HG02943 (cell line): Measurements from ENCODE around the gene CBFA2T2.
"Not testable (repeated sequence)": the region's sequence is repeated elsewhere in the genome, so short reads cannot be mapped to it uniquely, and the experiment has no call there.

Experiments
- ATAC-seq: cut with Tn5 transposase; IDR thresholded peaks from one replicate; pipeline ENCODE4 v1.9.1; 2021; ENCODE audit warnings: mild to moderate bottlenecking, low read depth, moderate library complexity; ENCODE audit not compliant: unreplicated experiment

The CBFA2T2 gene

GRCh38 chr20:33501000-33501399 lies 11.1 kb downstream of the CBFA2T2 start:
- no peak for ATAC-seq

- ATAC-seq, result no peak
These were observed 13.7 kb downstream of the CBFA2T2 start for GRCh38 chr20:33503564-33503963.

DNA sequence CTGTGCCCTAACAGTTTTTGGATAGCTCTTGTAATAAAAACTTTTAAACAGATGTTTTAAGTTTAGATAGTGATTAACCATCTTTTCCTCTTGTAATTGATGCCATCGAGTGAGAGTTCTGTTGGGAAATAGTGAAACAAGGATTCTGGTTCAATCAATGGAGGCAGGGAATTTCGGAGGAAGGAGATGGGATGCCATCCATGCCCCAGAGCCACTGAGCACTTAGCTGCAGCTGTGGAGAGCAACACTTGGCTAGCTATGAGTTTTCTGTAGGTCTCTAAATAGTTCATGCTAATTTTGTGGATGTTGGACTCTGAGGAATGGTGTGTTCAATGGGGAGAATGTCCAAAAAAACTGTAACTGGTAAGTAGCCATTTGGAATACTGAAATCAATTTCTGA lies 16.7 kb downstream of the CBFA2T2 start:
- no peak for ATAC-seq

- ATAC-seq, result no peak
These were observed 17.6 kb downstream of the CBFA2T2 start for GRCh38 chr20:33507461-33507860.

DNA sequence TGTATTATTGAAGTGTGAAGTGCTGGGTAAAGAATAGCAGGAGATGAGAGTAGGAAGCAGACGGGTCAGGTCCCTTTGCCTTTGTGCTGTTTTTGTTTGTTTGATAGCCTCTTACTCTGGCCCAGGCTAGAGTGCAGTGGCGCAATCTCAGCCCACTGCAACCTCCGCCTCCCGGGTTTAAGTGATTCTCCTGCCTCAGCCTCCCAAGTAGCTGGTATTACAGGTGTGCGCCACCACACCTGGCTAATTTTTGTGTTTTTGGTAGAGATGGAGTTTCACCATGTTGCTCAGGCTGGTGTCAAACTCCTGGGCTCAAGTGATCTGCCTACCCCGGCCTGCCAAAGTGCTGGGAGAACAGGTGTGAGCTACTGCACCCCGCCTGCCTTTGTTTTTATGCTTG lies 18.1 kb downstream of the CBFA2T2 start:
- ATAC-seq, result not testable (repeated sequence)

DNA sequence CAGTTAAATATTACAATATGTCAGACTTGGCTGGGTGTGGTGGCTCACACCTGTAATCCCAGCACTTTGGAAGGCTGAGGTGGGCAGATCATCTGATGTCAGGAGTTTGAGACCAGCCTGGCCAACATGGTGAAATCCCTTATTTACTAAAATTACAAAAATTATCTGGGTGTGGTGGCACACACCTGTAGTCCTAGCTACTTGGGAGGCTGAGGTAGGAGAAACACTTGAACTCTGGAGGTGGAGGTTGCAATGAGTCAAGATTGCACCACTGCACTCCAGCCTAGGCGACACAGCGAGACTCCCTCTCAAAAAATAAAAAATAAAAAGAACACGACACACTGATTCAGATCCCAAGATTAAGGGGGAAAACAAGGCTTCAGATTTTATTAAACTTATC lies 19.2 kb downstream of the CBFA2T2 start:
- not testable (repeated sequence) for ATAC-seq

- not testable (repeated sequence) for ATAC-seq
These were observed 22.0 kb downstream of the CBFA2T2 start for GRCh38 chr20:33511876-33512275.

GRCh38 chr20:33515569-33516216 lies 25.8 kb downstream of the CBFA2T2 start:
- ATAC-seq, result no peak

- ATAC-seq, result no peak
These were observed 27.0 kb downstream of the CBFA2T2 start for GRCh38 chr20:33516882-33517281.

DNA sequence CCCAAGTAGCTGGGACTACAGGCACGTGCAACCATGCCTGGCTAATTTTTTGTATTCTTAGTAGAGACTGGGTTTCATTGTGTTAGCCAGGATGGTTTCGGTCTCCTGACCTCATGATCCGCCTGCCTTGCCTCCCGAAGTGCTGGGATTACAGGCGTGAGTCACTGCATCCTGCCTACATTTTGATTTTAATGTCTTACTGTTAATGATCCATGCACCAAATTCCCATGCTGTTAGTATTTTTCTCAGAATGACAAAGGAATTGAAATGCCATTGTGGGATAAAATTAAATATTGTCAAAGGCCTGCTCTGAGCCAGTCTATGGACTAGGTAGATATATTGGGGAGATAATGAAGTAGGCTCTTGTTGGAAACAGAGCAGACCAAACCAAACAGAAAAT lies 28.2 kb downstream of the CBFA2T2 start:
- no peak for ATAC-seq

DNA sequence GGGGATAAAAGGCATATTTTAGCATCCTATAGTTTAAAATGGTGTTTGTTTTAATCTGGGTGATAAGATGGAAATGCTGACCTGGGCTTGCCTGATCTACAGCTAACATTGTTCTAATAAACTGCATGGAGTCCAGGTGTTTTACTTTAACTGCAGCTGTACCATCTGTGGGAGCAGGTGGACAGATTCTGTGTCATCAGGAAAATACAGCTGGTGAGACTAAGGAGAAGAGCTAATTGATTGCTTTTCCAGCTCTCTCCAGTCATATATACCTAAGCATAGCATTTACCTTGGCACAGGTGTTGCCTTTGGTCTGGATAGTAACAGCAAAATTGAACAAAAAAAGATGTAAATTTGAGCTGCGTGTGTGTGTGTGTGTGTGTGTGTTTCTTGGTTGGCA lies 31.6 kb downstream of the CBFA2T2 start:
- no peak for ATAC-seq

DNA sequence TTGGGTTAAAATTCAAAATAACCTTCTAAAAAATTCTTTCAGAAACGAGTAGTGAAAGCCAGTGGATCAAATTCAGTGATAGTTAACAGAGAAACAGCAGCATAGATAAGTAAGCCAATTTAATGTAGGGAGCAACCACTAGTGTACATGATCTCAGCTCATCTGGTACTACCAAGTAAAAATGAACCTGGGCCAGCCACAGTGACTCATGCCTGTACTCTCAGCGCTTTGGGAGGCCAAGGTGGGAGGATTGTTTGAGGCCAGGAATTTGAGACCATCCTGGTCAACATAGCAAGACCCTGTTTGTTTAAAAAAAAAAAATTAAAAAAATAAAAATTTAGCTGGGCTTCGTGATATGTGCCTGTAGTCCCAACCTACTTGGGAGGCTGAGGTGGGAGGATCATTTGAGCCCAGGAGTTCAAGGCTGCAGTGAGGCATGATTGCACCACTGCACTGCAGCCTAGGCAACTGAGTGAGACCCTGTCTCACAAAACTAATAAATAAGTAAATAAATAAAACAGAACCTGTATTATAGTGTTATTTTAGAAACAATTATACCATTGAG lies 32.4 kb downstream of the CBFA2T2 start:
- no peak for ATAC-seq

GRCh38 chr20:33524261-33524660 lies 34.4 kb downstream of the CBFA2T2 start:
- no peak for ATAC-seq

DNA sequence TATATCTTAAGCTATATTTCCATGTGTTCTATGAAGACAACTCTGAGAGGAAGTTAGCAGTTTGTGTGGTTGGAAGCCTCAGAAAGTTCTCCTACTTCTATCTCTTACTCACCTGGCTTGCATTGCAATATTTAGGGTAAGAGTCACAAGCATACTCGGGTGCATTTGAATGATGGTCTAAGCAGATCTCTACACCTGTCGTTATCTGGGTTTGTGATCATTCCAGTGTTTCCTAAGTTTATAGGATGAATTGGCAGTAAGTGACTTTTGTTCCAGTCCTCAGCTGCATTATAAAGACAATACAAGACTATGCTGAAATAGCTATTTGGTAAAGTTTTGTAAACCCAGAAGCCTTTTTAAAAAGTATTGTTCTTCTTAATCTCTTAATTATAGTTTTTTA lies 36.9 kb downstream of the CBFA2T2 start:
- ATAC-seq, result no peak

DNA sequence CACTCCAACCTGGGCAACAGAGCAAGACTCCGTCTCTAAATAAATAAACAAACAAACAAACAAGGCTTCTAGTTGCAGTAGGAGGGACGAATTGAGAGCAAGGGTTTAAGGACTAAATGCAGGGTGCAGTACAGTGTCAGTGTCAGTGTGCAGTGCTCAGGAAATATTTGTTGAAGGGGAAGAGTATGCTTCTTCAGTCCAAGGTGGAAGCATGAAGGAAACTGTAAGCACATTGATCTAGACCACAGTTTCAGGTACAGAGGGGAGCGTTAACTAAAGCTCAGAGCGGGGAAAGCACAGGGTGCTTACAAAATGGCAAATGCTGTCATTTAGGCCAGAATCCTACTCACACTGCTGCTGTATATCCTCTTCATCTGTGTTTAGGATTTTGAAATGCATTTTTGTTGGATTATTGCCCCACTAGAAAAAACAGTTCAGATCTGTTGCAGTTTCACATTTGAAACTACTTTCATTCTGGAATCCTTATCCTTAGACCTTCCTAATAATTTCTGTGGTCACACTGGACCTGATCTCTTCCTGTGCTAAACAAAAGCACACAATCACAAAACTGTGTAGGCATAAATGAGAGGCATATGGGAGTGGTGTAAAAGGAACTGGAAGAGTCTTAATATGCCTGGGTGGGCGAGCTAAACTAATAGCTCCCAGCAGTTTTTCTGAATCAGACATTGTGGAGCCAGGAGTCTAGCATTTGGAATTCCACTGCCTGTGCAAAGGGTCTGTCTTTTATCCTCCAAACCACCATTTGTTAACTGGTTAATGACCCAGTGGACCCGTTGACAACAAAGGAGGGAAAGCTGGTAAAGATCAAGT lies 41.4 kb downstream of the CBFA2T2 start:
- no peak for ATAC-seq

DNA sequence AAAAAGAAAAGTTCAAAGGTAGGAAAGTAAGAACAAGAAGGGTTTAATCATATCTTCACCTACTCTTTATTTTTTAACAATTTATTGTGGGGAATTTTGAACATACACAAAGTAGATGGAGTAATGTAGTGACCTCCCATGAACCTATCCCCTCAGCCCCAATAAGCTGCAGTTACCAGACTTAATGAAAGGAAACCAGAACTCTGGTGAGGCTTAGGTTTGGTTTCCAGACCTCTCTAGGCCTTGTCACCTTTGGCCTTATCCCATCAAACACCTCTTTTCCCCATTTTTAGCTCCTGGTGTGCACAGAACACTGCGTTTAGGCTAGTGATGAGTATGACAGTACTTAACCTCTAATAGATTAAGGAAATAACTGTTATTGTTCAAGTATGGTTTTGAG lies 42.0 kb downstream of the CBFA2T2 start:
- ATAC-seq, result no peak

DNA sequence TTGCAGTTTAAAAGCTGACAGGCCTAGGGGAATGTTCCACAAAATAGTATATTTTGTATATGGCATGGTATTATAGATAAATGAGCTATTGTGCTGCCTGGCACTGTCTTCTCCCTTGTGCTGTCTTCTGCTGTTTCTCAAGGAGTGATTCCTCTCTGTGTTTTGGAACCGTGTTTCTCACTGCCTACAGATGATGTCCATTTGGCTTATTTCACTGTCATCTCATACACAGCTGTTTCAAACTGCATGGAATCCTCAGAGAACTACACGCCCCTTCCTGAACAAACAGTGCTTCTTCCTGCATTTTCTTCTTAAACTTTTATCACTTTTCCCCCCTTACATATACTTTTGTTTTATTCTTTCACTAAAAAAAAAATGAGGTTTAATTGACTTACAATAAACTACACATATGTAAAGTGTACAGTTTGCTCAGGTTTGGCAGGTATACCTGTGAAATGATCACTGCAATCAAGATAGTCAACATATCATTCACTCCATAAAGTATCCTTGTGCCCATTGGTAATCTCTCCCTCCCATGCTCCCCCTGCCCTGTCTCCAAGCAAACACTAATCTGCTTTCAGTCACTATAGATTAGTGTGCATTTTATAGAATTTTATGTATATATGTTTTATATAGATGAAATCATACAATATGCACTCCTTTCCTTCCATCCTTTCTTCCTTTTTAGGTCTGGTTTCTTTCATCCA lies 43.0 kb downstream of the CBFA2T2 start:
- ATAC-seq, result no peak

GRCh38 chr20:33535717-33536116 lies 45.8 kb downstream of the CBFA2T2 start:
- ATAC-seq, result not testable (repeated sequence)

GRCh38 chr20:33537608-33538007 lies 47.7 kb downstream of the CBFA2T2 start:
- ATAC-seq, result no peak

- no peak for ATAC-seq
These were observed 49.2 kb downstream of the CBFA2T2 start for GRCh38 chr20:33539129-33539528.

GRCh38 chr20:33540427-33540826 lies 50.5 kb downstream of the CBFA2T2 start:
- ATAC-seq, result no peak
